ENCODE measurements around the gene LRBA.

Gene LRBA

DNA sequence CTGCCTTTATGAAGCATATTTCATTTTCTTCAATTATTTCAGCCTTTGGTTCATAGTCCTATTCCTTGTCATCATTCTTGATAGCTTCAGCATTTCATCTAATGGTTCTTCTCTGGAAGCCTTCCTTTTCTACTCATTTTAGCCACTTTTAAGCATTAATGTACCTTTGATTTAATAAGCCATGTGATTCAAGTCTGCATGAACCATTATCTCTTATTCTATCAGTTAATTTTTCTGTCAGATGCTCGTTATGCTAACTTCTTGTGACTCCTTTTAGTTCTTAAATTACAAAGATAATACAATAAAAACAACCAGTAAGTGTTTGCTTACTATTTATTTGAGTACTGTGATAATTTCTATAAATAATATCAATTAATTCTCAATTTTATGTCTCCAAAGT is 643.2 kb downstream of the LRBA start:
- DNase-seq (ENCODE audit: low read depth in 2 of 2) = no peak

GRCh38 chr4:150369434-150370380 is 645.4 kb downstream of the LRBA start:
- DNase-seq (ENCODE audit: low read depth in 2 of 2) = no peak

DNA sequence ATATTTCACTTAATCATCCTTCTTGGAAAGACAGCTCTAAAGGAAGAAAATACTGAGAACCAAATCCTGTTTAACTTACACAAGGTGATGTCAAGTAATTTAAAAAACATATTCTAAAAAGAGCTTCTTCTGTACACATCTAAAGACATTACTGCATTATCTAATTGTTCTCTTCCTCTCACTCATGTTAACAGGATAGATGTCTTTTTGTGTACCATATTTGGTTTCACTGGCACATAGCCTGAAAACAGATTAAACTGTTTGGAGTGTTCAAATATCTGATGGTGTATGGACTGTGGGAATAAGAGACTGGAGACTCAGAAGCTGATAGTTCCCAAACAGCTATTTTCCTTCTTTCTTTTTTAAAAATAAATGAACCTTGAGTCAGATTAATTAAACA is 646.4 kb downstream of the LRBA start:
- no peak for DNase-seq (ENCODE audit: low read depth in 2 of 2)

GRCh38 chr4:150367326-150367725 is 647.8 kb downstream of the LRBA start:
- no peak for DNase-seq (ENCODE audit: low read depth in 2 of 2)

GRCh38 chr4:150366487-150366999 is 648.5 kb downstream of the LRBA start:
- no peak for DNase-seq (ENCODE audit: low read depth in 2 of 2)

GRCh38 chr4:150363721-150364688 is 651.1 kb downstream of the LRBA start:
- no peak for DNase-seq (ENCODE audit: low read depth in 2 of 2)

GRCh38 chr4:150358691-150359090 is 656.4 kb downstream of the LRBA start:
- no peak for DNase-seq (ENCODE audit: low read depth in 2 of 2)

DNA sequence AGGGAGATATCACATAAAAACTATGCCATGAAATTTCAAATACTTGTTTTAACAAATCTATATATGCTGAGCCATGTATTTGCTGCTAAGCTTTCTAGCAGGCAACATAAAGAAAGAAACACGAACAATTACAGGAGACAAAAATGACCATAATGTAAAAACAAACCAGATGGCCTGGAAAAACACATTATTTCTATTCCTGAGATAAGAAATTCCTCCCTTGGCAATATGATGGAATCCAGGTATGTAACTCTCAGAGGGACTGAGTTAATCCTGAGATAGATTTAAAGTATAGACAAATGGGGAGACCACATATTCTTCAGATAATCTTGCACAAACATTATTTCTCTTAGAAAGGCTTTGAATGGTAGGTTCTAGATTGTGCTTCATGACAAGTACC is 657.3 kb downstream of the LRBA start:
- no peak for DNase-seq (ENCODE audit: low read depth in 2 of 2)

GRCh38 chr4:150355858-150356455 is 659.1 kb downstream of the LRBA start:
- DNase-seq (ENCODE audit: low read depth in 2 of 2) = no peak

GRCh38 chr4:150355418-150355817 is 659.7 kb downstream of the LRBA start:
- no peak for DNase-seq (ENCODE audit: low read depth in 2 of 2)

- DNase-seq (ENCODE audit: low read depth in 2 of 2) = no peak
These were observed 660.8 kb downstream of the LRBA start for GRCh38 chr4:150354214-150354796.

- peak in 1 of 2 experiments; percentile 10 for DNase-seq (ENCODE audit: low read depth in 2 of 2)
These were observed 667.0 kb downstream of the LRBA start for GRCh38 chr4:150348079-150348478.

- no peak for DNase-seq (ENCODE audit: low read depth in 2 of 2)
These were observed 669.8 kb downstream of the LRBA start for GRCh38 chr4:150345207-150345744.

DNA sequence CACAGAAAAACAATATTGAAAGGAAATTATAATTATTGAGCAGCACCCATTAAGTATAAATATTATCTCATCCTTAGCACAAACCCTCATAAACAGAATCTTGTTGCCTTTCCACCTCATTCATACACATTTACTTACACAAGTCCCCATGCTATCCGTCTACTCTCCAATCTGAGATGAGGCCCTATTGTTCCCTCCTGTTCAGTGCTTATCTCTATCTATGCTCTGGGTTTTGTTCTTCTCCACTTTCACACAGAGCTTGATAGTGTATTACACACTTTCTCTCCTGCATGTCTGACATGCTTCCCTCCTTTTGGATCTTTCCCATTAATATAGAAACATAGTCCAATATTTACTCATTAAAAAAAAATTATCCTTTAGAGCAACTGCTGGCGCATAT is 671.3 kb downstream of the LRBA start:
- DNase-seq (ENCODE audit: low read depth in 2 of 2) = no peak

DNA sequence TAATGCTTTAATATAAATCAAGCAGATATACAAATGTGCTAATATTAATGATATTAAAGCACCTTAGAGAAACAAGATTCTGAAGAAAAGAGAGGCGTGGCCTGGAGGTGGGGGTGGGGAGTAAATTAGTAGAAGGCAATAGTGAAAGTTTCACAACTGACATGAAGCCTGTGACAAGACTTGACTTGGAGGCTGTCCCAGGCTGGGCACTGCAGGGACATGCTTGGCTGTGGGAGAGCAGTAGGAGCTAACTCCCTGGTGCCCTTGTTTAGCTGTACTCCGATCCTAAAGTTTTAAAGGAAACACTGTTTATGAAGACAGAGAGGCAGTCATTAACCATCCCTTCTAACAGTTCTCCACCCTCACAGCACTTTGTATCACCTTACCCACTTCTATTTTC is 672.1 kb downstream of the LRBA start:
- DNase-seq (ENCODE audit: low read depth in 2 of 2) = no peak

DNA sequence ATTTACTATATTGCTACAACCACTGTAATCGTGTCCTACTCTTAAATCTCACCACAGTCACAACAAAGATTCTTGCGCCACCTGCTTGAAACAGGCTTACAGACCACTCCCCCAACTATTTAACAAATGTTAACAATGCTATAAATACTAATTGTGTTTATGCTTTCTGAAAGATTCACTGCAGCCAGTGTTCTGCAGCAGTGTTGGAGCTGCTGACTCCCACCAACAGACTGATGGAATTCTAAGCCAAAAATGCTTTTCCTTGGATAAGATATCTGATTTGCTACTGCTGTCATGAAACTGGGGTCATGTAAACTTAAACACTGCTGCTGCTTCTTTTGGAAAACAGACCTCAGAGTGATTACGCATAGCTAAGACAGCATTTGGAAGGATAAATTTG is 677.4 kb downstream of the LRBA start:
- peak; percentile 86 for DNase-seq (ENCODE audit: low read depth in 2 of 2)

- no peak for DNase-seq (ENCODE audit: low read depth in 2 of 2)
These were observed 678.2 kb downstream of the LRBA start for GRCh38 chr4:150336676-150337412.

DNA sequence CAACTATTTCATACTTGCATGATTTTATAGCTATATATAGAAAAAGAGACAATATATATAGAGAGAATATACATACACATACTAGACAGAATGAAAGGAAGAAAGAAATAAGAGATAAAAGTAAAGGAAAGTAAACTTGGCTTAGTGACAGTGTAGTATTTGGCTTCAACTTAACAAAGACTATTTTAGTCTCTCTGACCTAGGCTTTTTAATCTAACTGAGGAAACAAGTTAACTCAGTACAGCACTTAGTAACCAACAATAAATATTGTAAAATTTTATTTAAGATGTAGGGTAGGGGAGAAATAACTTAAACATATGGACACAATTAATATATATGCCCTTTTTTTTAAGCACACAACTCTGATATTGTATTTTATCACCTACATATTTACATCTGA is 682.1 kb downstream of the LRBA start:
- DNase-seq (ENCODE audit: low read depth in 2 of 2) = no peak

GRCh38 chr4:150332086-150332485 is 683.0 kb downstream of the LRBA start:
- no peak for DNase-seq (ENCODE audit: low read depth in 2 of 2)

GRCh38 chr4:150329373-150329772 is 685.7 kb downstream of the LRBA start:
- no peak for DNase-seq (ENCODE audit: low read depth in 2 of 2)
